B cell (primary cell): ENCODE results near the gene TGFBR3.

Experiments used
- CTCF ChIP-seq: fragments of 200-600 bp; IDR thresholded peaks from one replicate; pipeline ENCODE4 v1.8.0; 2022; ENCODE audit warnings: antibody characterized with exemption, mild to moderate bottlenecking
- EZH2 ChIP-seq: IDR thresholded peaks from 2 replicates; pipeline ENCODE4 v1.6.1; 2012; ENCODE audit warnings: borderline replicate concordance, low read depth, mild to moderate bottlenecking, moderate library complexity, low read length; ENCODE audit not compliant: insufficient read depth, poor library complexity, severe bottlenecking

GRCh38 chr1:91807921-91808620, 77.9 kb downstream of the TGFBR3 start:
- TF ChIP-seq CTCF (no peak), EZH2 (no peak)
